Stimulated activated CD4-positive, alpha-beta T cell treated with anti-CD3 and anti-CD28 coated beads, Interleukin-12 subunit alpha, Interleukin-12 subunit beta, amount 100 ng/mL, for 4 hours (primary cell): ENCODE measurements around the gene OR2T2.
"Not testable (repeated sequence)": the region's sequence is repeated elsewhere in the genome, so short reads cannot be mapped to it uniquely, and the experiment has no call there.

ENCODE experiments used
- DNase-seq: peaks from one replicate; pipeline ENCODE4 v3.0.0-alpha.2; 2020

Gene OR2T2

DNA sequence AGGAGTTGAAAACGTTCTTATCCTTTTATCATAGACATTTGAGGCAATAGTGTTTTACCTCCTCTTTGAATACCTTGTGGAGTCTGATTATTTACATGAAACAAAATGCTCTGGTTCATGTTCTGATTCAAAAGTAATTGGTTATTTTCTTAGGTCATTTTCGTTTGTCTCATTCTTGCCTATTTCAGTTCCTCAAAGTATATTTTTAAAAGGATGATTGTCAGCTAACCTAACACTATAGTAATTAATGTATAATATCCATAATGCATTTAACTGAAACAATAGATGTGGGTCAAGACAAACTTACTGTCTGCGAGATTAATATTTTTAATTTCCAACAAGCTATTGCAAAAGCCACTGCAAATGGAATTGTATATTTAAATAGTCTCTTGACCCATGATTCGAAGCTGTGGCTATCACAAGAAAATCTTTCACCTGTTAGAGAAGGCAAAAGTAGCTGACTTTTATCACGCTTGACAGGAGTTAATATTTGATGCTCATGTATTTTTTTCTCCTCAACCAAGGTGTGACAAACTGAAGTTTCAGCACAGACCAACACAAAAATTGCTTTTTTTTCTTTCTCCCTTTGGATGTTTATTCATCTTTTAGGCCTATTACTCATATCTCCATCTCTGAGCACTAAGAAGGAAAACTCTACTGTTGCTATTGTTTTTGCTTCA is 5.2 kb downstream of the OR2T2 start:
- not testable (repeated sequence) for DNase-seq

DNA sequence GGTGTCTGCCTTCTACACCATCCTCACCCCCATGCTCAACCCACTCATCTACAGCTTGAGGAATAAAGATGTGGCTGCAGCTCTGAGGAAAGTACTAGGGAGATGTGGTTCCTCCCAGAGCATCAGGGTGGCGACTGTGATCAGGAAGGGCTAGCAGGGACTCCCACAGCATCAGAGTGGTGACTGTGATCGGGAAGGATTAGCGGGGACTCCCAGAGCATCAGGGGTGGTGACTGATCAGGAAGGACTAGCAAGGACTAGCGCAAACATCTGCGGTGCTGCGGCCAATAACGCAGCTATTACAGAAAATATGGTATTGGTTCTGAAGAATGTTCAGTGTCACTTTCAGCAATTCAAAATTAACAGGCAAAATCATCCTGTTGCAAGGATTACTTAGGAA is 8.2 kb downstream of the OR2T2 start:
- not testable (repeated sequence) for DNase-seq

- not testable (repeated sequence) for DNase-seq
These were observed 9.6 kb downstream of the OR2T2 start for GRCh38 chr1:248455045-248455444.

GRCh38 chr1:248456635-248457034 is 11.2 kb downstream of the OR2T2 start:
- not testable (repeated sequence) for DNase-seq

GRCh38 chr1:248459117-248459516 is 13.7 kb downstream of the OR2T2 start:
- not testable (repeated sequence) for DNase-seq

DNA sequence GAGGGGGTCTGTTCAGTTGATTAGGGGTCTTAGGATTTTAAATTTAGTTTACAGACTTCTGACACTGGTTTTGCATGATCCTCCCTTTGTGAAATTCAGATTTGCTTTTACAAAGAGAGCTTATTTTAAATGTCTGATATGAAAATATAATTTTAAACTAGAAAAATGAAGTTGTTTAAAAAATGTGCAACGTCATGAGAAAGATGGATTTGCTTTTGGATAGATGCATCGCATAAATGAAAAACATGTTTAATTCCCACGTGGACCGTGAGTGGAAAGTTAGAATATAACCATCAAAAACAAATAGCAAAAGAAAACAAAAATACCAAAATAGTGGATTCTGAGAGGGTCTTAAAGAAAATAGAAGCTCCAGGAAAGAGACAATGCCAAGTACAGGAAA is 25.7 kb downstream of the OR2T2 start:
- no peak for DNase-seq

DNA sequence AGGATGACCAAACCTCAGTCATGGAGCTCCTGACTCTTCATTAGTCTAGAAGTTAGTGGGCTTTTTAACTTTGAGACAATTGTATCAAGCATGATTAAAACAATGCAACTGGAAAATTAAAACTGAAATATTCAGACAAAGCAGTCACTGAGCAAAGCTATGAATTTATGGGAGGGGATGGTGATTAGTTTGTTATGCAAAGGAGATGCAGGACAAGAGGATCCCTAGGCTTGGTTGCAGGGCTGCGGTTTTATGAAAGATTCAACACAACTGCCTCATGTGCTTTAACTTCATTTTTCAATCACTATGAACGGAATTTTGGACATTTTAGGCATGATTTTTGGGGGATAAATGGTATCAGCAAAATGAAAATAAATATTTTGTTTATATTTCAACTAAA is 26.7 kb downstream of the OR2T2 start:
- not testable (repeated sequence) for DNase-seq

DNA sequence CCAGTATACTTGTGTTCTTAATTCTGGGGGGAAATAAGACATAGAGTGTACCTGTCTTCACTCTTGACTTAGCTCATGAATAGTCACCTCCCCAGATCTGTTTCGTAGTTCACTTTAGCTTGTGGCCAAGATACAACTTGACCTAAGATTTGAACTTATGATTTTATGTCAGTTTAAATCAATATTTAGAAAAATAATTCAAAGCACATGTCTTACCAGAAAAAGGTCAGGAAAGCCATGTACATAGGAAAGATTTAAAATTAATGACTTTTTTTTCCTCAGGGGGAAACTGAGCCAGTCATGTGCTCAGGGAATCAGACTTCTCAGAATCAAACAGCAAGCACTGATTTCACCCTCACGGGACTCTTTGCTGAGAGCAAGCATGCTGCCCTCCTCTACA is 27.6 kb downstream of the OR2T2 start, which contains the start of gene OR2T3:
Gene OR2T3, plus strand, starts transcription at position 301 of the 400 bp plus-strand sequence. Its CDS starts 0 bp downstream, at position 301.
- DNase-seq, result not testable (repeated sequence)

GRCh38 chr1:248475660-248476059 is 30.2 kb downstream of the OR2T2 start:
- not testable (repeated sequence) for DNase-seq

GRCh38 chr1:248481686-248482579 is 36.5 kb downstream of the OR2T2 start:
- DNase-seq, result not testable (repeated sequence)

GRCh38 chr1:248488289-248488688 is 42.9 kb downstream of the OR2T2 start, which contains the start of gene OR2T5:
Gene OR2T5, plus strand, starts transcription at chr1:248488589. Its CDS starts 0 bp downstream, at chr1:248488589.
- DNase-seq, result not testable (repeated sequence)

DNA sequence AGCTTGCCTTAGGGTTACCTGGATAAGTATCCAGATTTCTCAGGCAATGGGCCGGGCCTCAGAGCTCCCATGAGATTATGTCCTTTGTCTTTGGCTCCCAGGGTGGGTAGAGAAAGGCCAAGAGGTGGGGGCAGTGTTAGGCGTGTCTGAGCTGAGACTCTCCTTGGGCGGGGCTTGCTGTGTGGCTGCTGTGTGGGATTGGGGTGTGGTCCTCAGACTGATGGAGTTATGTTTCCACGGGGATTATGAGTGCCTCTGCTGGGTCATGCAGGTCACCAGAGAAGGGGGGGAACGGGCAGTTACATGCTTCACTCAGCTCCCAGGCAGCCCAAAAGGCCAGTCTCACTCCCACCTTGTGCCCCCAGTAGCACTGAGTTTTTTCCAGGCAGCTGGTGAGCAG is 51.2 kb downstream of the OR2T2 start:
- DNase-seq, result not testable (repeated sequence)

GRCh38 chr1:248500305-248501035 is 55.0 kb downstream of the OR2T2 start:
- DNase-seq, result not testable (repeated sequence)
